ENCODE results near the gene RESF1. TPM values are rescaled to one million over a fixed set of nuclear protein-coding genes. Genes with fewer than 3 reads are reported as not detected.

RESF1 gene
- total RNA-seq, 2 donors from 2014 or later: 20.8 to 34.2 TPM

- intact Hi-C loops (cut with DNase I): no loop called here
- no peaks in the 10 kb centered on the region for H3K27me3 ChIP-seq
- H3K36me3 ChIP-seq: peaks cover 4% of the 10 kb centered on the region
- no peak overlapping the region for H3K27ac ChIP-seq
- no peaks in the 10 kb centered on the region for H3K4me1 ChIP-seq
- no peaks in the 10 kb centered on the region for H3K9me3 ChIP-seq
- TF ChIP-seq CTCF (IDR thresholded peaks at IDR 0.05): no peak
- no peak overlapping the region for H3K4me3 ChIP-seq
- H3K9ac ChIP-seq (ENCODE audit: low read depth in 2 of 2, low read length in 2 of 2): no peak overlapping the region
- DNase-seq: no peak
Measured at GRCh38 chr12:31991146-31991545, 31.9 kb downstream of the RESF1 start.

GRCh38 chr12:31991815-31992214, 32.6 kb downstream of the RESF1 start:
- Histone ChIP-seq H3K27ac (no peak overlapping the region), H3K36me3 (peaks cover 8% of the 10 kb centered on the region), H3K4me3 (no peak overlapping the region), H3K4me1 (no peaks in the 10 kb centered on the region), H3K9ac (ENCODE audit: low read depth in 2 of 2, low read length in 2 of 2) (no peak overlapping the region), H3K27me3 (no peaks in the 10 kb centered on the region), H3K9me3 (no peaks in the 10 kb centered on the region)
- no peak for TF ChIP-seq CTCF (IDR thresholded peaks at IDR 0.05)
- intact Hi-C loops (cut with DNase I): no loop called here
- DNase-seq: no peak

- no peak for DNase-seq
- H3K27ac ChIP-seq: no peak overlapping the region
- no peak overlapping the region for H3K4me3 ChIP-seq
- no peak for TF ChIP-seq CTCF (IDR thresholded peaks at IDR 0.05)
- no peaks in the 10 kb centered on the region for H3K27me3 ChIP-seq
- peaks cover 14% of the 10 kb centered on the region for H3K36me3 ChIP-seq
- no peak overlapping the region for H3K9ac ChIP-seq (ENCODE audit: low read depth in 2 of 2, low read length in 2 of 2)
- H3K9me3 ChIP-seq: no peaks in the 10 kb centered on the region
- intact Hi-C loops (cut with DNase I): no loop called here
- no peaks in the 10 kb centered on the region for H3K4me1 ChIP-seq
Measured at GRCh38 chr12:31999692-32000091, 40.5 kb downstream of the RESF1 start.

GRCh38 chr12:32000373-32001005, 41.3 kb downstream of the RESF1 start:
- H3K27me3 ChIP-seq: no peaks in the 10 kb centered on the region
- no peak overlapping the region for H3K27ac ChIP-seq
- H3K36me3 ChIP-seq: peaks cover 12% of the 10 kb centered on the region
- H3K4me1 ChIP-seq: no peaks in the 10 kb centered on the region
- no peaks in the 10 kb centered on the region for H3K9me3 ChIP-seq
- intact Hi-C loops (cut with DNase I): no loop called here
- DNase-seq: no peak
- no peak overlapping the region for H3K9ac ChIP-seq (ENCODE audit: low read depth in 2 of 2, low read length in 2 of 2)
- no peak overlapping the region for H3K4me3 ChIP-seq
- TF ChIP-seq CTCF (IDR thresholded peaks at IDR 0.05): no peak

- H3K27ac ChIP-seq: no peak overlapping the region
- TF ChIP-seq CTCF (IDR thresholded peaks at IDR 0.05): no peak
- intact Hi-C loops (cut with DNase I): no loop called here
Measured at GRCh38 chr12:32002848-32003493, 43.8 kb downstream of the RESF1 start.

More at GRCh38 chr12:32002848-32003493, 43.8 kb downstream of the RESF1 start:
- H3K27me3 ChIP-seq: no peaks in the 10 kb centered on the region
- H3K4me3 ChIP-seq: no peak overlapping the region
- H3K9ac ChIP-seq (ENCODE audit: low read depth in 2 of 2, low read length in 2 of 2): no peak overlapping the region
- no peak for DNase-seq
- no peaks in the 10 kb centered on the region for H3K4me1 ChIP-seq
- no peaks in the 10 kb centered on the region for H3K9me3 ChIP-seq
- no peaks in the 10 kb centered on the region for H3K36me3 ChIP-seq
